Prostate gland (tissue), 2 donors: ENCODE measurements around the gene LHPP. TPM values are rescaled to one million over a fixed set of nuclear protein-coding genes. Genes with fewer than 3 reads are reported as not detected.

ENCODE experiments used
- DNase-seq: peaks from one replicate; pipeline ENCODE4 v3.0.0-alpha.2; 2019; ENCODE audit warnings: low spot score
- H3K27ac ChIP-seq, 2 donors: fragments of 200-600 bp; sonication (generic); 2 replicates each; pipeline ENCODE4 v1.5.1; 2017 to 2019
- H3K27me3 ChIP-seq: fragments of 200-600 bp; sonication (generic); replicated peaks from 2 replicates; pipeline ENCODE4 v1.5.1; 2019; ENCODE audit not compliant: insufficient read depth
- H3K36me3 ChIP-seq, 2 donors: fragments of 200-600 bp; sonication (generic); 1 replicate in 1 of 2; 2 replicates in 1 of 2; pipeline versions ENCODE4 v1.5.1 to v1.8.1; 2017 to 2019
- H3K4me1 ChIP-seq: fragments of 200-600 bp; sonication (generic); replicated peaks from 2 replicates; pipeline ENCODE4 v1.5.1; 2019
- H3K4me3 ChIP-seq, 2 donors: fragments of 200-600 bp; sonication (generic); 2 replicates each; pipeline ENCODE4 v1.5.1; 2017 to 2019
- H3K9me3 ChIP-seq: fragments of 200-600 bp; sonication (generic); 2 replicates; pipeline ENCODE4 v1.5.1; 2017
- POLR2A ChIP-seq: fragments of 450-650 bp; IDR thresholded peaks from one replicate; pipeline ENCODE4 v1.6.1; 2016; ENCODE audit warnings: antibody characterized with exemption, mild to moderate bottlenecking
- POLR2AphosphoS5 ChIP-seq: sonication (generic); formaldehyde crosslinking; IDR thresholded peaks from one replicate; pipeline ENCODE4 v1.6.1; 2017; ENCODE audit warnings: antibody characterized with exemption
- WGBS: methylation state at CpG from one replicate; pipeline ENCODE4 v1.1.5; 2018; 5-methylcytosine and 5-hydroxymethylcytosine counted together
- intact Hi-C: fragments of 100-400 bp; cut with DNase I; formaldehyde crosslinking; loops from one replicate; pipeline ENCODE4 v1.14.2; 2022
- total RNA-seq, 2 donors: library from RNA; depleted of rRNA; stranded (reverse); fragments of >200 nt; gene quantifications; one replicate each; pipeline ENCODE4 v1.1.0, GENCODE V29; 2016
- TF ChIP-seq, protein P1 (sequence below), 4 experiments: fragments of 200-600 bp in 2 of 4; fragments of 450-650 bp in 2 of 4; sonication (generic) in 2 of 4; IDR thresholded peaks; 1 replicate in 3 of 4; 2 replicates in 1 of 4; pipeline ENCODE4 v1.5.1; 2016 to 2019; ENCODE audit warnings: antibody characterized with exemption in 4 of 4, mild to moderate bottlenecking in 2 of 4, moderate library complexity in 2 of 4

LHPP gene
- total RNA-seq, 2 donors from 2014 or later = 21.9 to 43.3 TPM

DNA sequence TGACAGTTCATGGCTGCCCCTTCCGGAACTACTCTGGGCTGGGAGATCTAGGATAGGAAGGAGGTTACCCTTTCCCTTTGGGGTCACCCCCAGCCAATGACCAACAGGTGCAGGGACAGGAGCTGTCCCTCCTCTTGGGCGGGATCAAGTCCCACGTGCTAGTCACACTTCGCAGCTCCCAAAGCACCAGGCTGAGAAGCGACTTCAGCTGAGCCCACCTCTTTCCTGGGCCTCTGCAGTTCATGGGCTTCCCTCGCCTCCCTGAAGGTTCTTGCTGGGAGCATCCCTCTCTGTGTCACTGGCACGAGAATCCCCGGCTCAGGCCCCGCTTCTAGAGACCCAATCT is 167.0 kb downstream of the LHPP start:
- DNase-seq = no peak
- WGBS = 89% methylated on average over 9 of the region's 9 CpGs
- no peak overlapping the region for H3K4me3 ChIP-seq
- H3K9me3 ChIP-seq = no peaks in the 10 kb centered on the region
- intact Hi-C loops = no loop called here
- TF ChIP-seq POLR2AphosphoS5 (no peak), POLR2A (no peak)
- TF ChIP-seq, protein P1, sequence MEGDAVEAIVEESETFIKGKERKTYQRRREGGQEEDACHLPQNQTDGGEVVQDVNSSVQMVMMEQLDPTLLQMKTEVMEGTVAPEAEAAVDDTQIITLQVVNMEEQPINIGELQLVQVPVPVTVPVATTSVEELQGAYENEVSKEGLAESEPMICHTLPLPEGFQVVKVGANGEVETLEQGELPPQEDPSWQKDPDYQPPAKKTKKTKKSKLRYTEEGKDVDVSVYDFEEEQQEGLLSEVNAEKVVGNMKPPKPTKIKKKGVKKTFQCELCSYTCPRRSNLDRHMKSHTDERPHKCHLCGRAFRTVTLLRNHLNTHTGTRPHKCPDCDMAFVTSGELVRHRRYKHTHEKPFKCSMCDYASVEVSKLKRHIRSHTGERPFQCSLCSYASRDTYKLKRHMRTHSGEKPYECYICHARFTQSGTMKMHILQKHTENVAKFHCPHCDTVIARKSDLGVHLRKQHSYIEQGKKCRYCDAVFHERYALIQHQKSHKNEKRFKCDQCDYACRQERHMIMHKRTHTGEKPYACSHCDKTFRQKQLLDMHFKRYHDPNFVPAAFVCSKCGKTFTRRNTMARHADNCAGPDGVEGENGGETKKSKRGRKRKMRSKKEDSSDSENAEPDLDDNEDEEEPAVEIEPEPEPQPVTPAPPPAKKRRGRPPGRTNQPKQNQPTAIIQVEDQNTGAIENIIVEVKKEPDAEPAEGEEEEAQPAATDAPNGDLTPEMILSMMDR (IDR thresholded peaks at IDR 0.05) = no peak
- H3K27me3 ChIP-seq = no peaks in the 10 kb centered on the region
- H3K36me3 ChIP-seq = no peaks in the 10 kb centered on the region
- peaks cover 19% of the 10 kb centered on the region for H3K4me1 ChIP-seq
- no peak overlapping the region for H3K27ac ChIP-seq

DNA sequence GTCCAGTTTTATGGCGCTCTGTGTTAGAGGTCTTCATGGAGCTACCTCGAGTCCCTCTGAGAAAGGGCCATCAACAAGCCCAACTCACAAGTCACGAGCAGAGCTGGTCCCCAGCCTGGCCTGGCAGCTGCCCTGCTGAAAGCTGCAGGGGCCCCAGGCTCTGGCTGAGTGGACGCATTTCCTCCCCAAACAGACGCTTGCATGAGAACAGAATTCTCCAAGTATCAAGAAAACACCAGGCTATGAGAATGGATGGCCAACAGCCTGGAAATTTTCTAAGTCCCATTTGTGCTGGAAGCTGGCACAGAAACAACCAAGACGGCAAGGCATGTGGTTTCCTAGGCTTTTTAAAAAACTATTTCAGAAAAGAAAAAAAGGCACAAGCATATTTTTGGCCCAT is 167.8 kb downstream of the LHPP start:
- H3K9me3 ChIP-seq = no peaks in the 10 kb centered on the region
- TF ChIP-seq POLR2AphosphoS5 (no peak), POLR2A (no peak)
- TF ChIP-seq, protein P1 (IDR thresholded peaks at IDR 0.05) = no peak
- WGBS = 83% methylated on average over 6 of the region's 6 CpGs
- no peak overlapping the region for H3K4me3 ChIP-seq
- intact Hi-C loops = no loop called here
- no peaks in the 10 kb centered on the region for H3K27me3 ChIP-seq
- H3K36me3 ChIP-seq = no peaks in the 10 kb centered on the region
- DNase-seq = no peak
- H3K27ac ChIP-seq = no peak overlapping the region
- peaks cover 17% of the 10 kb centered on the region for H3K4me1 ChIP-seq

DNA sequence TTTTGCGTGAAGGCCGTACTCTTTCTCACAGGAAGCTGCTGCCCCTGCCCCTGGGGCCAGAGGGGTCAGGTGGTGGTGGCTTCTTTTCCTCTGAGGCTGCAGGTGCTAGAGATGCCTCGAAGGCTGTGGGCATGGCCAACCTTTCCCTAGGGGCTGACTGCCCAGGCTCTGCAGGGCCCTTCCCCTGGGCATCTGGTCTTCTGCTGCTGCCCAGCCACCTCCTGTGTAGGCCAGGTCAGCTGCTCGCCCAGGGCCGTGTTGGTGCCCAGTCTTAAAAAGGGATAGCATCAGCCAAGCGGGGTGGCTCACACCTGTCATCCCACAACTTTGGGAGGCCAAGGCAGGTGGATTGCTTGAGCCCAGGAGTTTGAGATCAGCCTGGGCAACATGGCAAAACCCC is 168.2 kb downstream of the LHPP start:
- 82% methylated on average over 6 of the region's 6 CpGs for WGBS
- H3K9me3 ChIP-seq = no peaks in the 10 kb centered on the region
- DNase-seq = no peak
- H3K36me3 ChIP-seq = no peaks in the 10 kb centered on the region
- TF ChIP-seq POLR2A (no peak), POLR2AphosphoS5 (no peak)
- TF ChIP-seq, protein P1 (IDR thresholded peaks at IDR 0.05) = no peak
- intact Hi-C loops = loop anchor here (5.0 kb wide), 1 partner anchor 107 kb away; no protein-coding TSS in a partner anchor
- no peaks in the 10 kb centered on the region for H3K27me3 ChIP-seq
- H3K4me1 ChIP-seq = peaks cover 13% of the 10 kb centered on the region
- peak overlapping the region in 1 of 2 donors; percentile 5 for H3K27ac ChIP-seq
- no peak overlapping the region for H3K4me3 ChIP-seq

DNA sequence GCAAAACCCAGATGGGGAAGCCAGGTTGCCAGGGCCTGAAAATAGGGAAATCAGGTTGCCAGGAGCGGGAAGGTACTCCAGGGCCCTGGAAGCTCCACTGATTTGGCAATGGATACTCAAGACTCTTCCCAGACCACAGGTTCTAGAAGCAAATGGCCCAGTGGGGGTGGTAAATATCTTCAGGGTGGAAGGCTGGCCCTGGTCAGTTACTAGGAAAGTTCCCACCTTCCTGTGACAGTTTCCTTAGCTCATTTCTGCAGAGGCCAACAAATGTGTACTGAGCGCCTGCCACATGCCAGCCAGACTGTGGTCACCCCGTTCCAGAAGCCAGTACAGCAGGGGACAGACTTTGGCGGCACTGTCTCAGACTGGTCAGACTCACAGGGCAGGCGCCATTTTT is 168.9 kb downstream of the LHPP start:
- WGBS = 92% methylated on average over 5 of the region's 5 CpGs
- DNase-seq = no peak
- no peak for TF ChIP-seq POLR2A
- TF ChIP-seq POLR2AphosphoS5 = no peak
- TF ChIP-seq, protein P1 (IDR thresholded peaks at IDR 0.05) = no peak

DNA sequence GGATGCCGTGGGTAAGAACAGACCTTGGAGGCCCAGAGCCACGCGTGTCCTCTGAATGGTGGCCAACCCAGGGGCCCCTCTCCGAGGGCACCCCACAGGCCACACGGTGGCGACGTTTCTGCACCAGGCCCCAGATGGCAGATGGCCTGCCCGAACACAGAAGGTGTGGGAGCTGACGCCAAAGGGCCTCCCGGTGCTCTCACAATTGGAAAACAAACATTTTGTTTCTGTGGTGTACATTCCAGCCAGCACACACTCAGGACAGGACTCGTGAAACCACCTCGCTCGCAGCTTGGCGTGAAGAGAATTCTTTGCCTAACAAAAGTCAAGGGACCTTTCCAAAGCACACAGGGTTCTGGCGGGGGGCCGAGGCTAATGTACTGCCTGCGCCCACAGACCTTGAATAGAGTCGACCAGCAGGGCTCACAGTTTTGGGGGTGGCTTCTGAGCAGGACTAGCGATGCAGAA is 170.5 kb downstream of the LHPP start:
- Histone ChIP-seq H3K27ac (peak overlapping the region; percentile 52 to 73), H3K27me3 (no peaks in the 10 kb centered on the region), H3K4me1 (peaks cover 12% of the 10 kb centered on the region), H3K9me3 (no peaks in the 10 kb centered on the region), H3K4me3 (no peak overlapping the region), H3K36me3 (no peaks in the 10 kb centered on the region)
- TF ChIP-seq POLR2AphosphoS5 (peak; percentile 82), POLR2A (no peak)
- TF ChIP-seq, protein P1 (IDR thresholded peaks at IDR 0.05) = peak; percentile 19 to 79 (median 68)
- intact Hi-C loops = loop anchor here (5.0 kb wide), 1 partner anchor 105 kb away; no protein-coding TSS in a partner anchor
- peak; percentile 87 for DNase-seq
- 12% methylated on average over 19 of the region's 19 CpGs for WGBS

More for the DNA sequence above, 168.9 kb downstream of the LHPP start:
- intact Hi-C loops = loop anchor here (5.0 kb wide), 1 partner anchor 107 kb away; no protein-coding TSS in a partner anchor
- Histone ChIP-seq H3K4me3 (no peak overlapping the region), H3K36me3 (no peaks in the 10 kb centered on the region), H3K9me3 (no peaks in the 10 kb centered on the region), H3K27me3 (no peaks in the 10 kb centered on the region), H3K4me1 (peaks cover 12% of the 10 kb centered on the region), H3K27ac (peak overlapping the region; percentile 52 to 73)
